Neural crest cell (in vitro differentiated cells): Measurements from ENCODE around the gene PSORS1C1. TPM values are rescaled to one million over a fixed set of nuclear protein-coding genes. Genes with fewer than 3 reads are reported as not detected.

Source experiments
- DNase-seq: peaks from one replicate; pipeline ENCODE4 v3.0.0; 2021; ENCODE audit warnings: low read depth, mixed read lengths, low spot score
- H3K27ac Mint-ChIP-seq: one replicate; pipeline ENCODE4 v1.8.0; 2021; ENCODE audit warnings: mild to moderate bottlenecking, mixed read lengths; ENCODE audit not compliant: unreplicated experiment
- H3K27me3 Mint-ChIP-seq: 2 replicates; pipeline ENCODE4 v1.8.0; 2021; ENCODE audit warnings: low read depth, mild to moderate bottlenecking, mixed read lengths
- H3K36me3 Mint-ChIP-seq: 2 replicates; pipeline ENCODE4 v1.8.0; 2021; ENCODE audit warnings: low read depth, mild to moderate bottlenecking, mixed read lengths
- H3K4me1 Mint-ChIP-seq: 2 replicates; pipeline ENCODE4 v1.8.0; 2021; ENCODE audit warnings: mixed read lengths
- H3K4me3 Mint-ChIP-seq: one replicate; pipeline ENCODE4 v1.8.0; 2021; ENCODE audit warnings: mild to moderate bottlenecking, mixed read lengths
- H3K9me3 Mint-ChIP-seq: 2 replicates; pipeline ENCODE4 v1.8.0; 2021; ENCODE audit warnings: mixed read lengths
- total RNA-seq: library from RNA; stranded (reverse); gene quantifications from 2 replicates; pipeline ENCODE4 v1.2.1, GENCODE V29; 2021
- TF ChIP-seq, protein P1 (sequence below): fragments of 200-600 bp; sonication (generic); conservative IDR thresholded peaks from 2 replicates; pipeline ENCODE4 v1.5.0; 2021; ENCODE audit warnings: antibody characterized with exemption, mild to moderate bottlenecking

Gene PSORS1C1
- total RNA-seq, 1 donor from 2014 or later, result not detected

DNA sequence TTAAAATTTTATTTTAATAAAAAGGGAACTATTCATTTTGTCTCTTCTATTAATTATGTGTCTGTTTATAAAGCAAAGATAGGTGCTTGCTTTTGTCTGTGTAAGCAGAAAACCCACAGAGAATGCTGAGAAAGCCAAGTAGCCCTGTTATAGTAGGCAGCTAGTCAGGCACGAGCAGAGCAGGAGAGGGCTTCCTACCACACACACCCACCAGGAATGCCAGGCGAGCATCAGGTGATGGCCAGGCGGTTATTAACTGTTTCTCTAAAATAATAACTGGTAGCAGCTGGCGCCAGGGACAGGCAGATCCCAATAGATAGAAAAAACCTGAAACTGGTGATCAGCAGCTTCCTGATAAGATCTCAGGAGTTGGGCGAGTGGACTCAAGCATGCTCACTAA, 17.9 kb upstream of the PSORS1C1 start:
- DNase-seq, result no peak

DNA sequence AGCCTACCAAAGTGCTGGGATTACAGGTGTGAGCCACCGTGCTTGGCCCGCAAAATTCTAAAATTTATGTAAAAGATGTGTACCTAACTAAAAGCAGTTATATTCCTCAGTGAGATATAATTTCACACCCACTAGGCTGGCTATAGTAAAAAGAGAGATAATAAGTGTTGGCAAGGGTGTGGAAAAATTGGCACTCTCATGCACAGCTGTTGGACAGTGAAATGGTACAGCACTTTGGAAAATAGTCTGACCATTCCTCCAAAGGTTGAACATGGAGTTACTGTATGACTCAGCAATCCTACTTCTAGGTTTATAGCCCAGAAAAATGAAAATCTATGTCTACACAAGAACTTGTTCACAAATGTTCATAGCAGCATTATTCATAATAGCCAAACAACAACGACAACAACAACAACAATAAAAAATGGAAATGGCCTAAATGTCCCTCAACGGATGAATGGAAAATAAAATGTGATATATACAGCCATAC, 16.1 kb upstream of the PSORS1C1 start:
- Mint-ChIP-seq H3K4me1 (peaks cover 2% of the 10 kb centered on the region), H3K36me3 (no peaks in the 10 kb centered on the region), H3K9me3 (no peaks in the 10 kb centered on the region)

More for the DNA sequence above, 17.9 kb upstream of the PSORS1C1 start:
- Mint-ChIP-seq H3K27ac (no peak overlapping the region), H3K4me3 (no peak overlapping the region), H3K27me3 (no peaks in the 10 kb centered on the region), H3K4me1 (peaks cover 9% of the 10 kb centered on the region), H3K9me3 (no peaks in the 10 kb centered on the region), H3K36me3 (no peaks in the 10 kb centered on the region)
- TF ChIP-seq, protein P1, sequence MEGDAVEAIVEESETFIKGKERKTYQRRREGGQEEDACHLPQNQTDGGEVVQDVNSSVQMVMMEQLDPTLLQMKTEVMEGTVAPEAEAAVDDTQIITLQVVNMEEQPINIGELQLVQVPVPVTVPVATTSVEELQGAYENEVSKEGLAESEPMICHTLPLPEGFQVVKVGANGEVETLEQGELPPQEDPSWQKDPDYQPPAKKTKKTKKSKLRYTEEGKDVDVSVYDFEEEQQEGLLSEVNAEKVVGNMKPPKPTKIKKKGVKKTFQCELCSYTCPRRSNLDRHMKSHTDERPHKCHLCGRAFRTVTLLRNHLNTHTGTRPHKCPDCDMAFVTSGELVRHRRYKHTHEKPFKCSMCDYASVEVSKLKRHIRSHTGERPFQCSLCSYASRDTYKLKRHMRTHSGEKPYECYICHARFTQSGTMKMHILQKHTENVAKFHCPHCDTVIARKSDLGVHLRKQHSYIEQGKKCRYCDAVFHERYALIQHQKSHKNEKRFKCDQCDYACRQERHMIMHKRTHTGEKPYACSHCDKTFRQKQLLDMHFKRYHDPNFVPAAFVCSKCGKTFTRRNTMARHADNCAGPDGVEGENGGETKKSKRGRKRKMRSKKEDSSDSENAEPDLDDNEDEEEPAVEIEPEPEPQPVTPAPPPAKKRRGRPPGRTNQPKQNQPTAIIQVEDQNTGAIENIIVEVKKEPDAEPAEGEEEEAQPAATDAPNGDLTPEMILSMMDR, result no peak

DNA sequence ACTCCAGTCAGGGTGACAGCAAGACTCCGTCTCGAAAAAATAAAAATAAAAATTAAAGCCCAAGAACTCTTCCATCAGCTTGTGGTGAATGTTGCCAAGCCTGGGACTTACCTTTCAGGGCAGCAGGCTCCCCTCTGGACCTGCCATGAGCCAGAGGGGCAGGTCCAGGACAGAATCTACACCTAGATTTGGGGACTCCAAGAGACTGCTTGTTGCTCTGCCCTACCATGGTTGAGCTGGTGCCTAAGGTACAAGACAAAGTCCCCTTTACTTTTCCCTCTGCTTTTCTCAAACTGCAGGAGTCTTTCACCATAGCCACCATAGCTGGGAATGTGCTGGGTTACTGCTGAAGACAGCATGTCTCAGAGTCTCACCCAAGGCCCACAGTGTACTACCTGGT, 11.5 kb upstream of the PSORS1C1 start:
- Mint-ChIP-seq H3K36me3 (no peaks in the 10 kb centered on the region), H3K27ac (no peak overlapping the region), H3K27me3 (no peaks in the 10 kb centered on the region), H3K4me3 (no peak overlapping the region), H3K4me1 (no peaks in the 10 kb centered on the region), H3K9me3 (no peaks in the 10 kb centered on the region)
- no peak for DNase-seq
- TF ChIP-seq, protein P1, result no peak

More for the DNA sequence above, 16.1 kb upstream of the PSORS1C1 start:
- Mint-ChIP-seq H3K27me3 (no peaks in the 10 kb centered on the region), H3K27ac (no peak overlapping the region), H3K4me3 (no peak overlapping the region)
- TF ChIP-seq, protein P1, result no peak
- DNase-seq, result no peak

DNA sequence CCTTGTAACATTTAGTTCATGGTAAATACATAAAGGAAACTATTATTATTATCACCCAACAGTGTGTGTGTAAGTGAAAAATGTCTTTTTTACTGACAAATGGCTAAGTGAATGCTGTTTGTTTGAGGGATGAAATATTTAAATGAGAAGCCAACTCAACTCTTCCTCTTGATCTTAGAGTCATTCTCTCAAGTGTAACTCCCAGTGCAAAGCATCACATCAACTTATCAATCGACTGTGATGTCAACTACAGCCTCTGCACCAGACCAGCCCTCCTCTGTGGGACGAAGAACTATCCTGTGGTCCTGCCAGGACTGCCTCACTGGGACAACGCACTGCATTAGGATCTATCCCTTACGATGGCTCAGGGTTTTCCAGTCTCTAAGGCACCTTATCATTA, 7.5 kb upstream of the PSORS1C1 start:
- Mint-ChIP-seq H3K4me1 (no peaks in the 10 kb centered on the region), H3K36me3 (no peaks in the 10 kb centered on the region), H3K27ac (no peak overlapping the region), H3K9me3 (no peaks in the 10 kb centered on the region), H3K4me3 (no peak overlapping the region), H3K27me3 (peaks cover 21% of the 10 kb centered on the region)
- no peak for DNase-seq
- TF ChIP-seq, protein P1, result no peak

DNA sequence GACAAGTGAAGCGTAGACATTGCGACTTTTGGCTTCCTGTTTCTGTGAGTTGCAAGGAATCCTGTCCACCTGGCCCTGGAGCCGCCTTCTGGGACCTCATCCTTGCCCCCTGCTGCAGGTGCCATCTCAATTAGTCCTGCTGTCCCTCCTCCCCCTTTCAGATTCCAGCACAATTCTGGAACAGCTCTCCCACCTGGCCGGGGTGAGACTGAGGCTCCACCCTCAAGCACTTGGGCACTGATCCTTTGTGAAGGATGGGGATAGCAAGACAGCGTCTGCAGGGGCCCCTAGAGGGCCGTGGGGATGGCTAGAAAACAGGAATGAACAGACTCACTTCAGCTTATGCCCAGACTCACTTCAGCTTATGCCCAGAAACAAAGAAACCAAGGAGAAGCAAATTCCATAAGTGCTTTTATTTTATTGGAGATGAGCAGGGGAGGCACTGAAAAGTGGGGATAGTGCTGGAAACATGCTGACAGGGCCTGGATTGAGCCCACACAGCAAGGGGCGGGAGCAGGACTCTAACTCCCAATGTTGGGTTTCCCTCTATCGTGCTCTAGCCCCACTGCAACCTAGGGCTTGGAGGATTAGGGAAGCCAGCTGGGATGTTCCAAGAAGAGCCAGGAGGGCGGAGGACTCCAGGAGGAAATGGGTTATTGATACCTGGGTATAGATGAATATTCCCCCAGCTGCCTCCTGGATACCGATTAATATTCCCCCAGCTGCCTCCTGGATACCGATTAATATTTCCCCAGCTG, 3.6 kb upstream of the PSORS1C1 start:
- Mint-ChIP-seq H3K4me3 (no peak overlapping the region), H3K27me3 (peaks cover 31% of the 10 kb centered on the region), H3K4me1 (peaks cover 8% of the 10 kb centered on the region), H3K27ac (no peak overlapping the region), H3K9me3 (no peaks in the 10 kb centered on the region), H3K36me3 (no peaks in the 10 kb centered on the region)
- no peak for DNase-seq
- TF ChIP-seq, protein P1, result no peak
